ENCODE data around the gene CSPG4. TPM values are rescaled to one million over a fixed set of nuclear protein-coding genes. Genes with fewer than 3 reads are reported as not detected.

Gene CSPG4
- total and polyA plus RNA-seq, 2 of the 13 experiments (the other 11 are each of a cell fraction or from before 2014, with no cell fraction given) = 0.01 to 0.04 TPM

GRCh38 chr15:75650908-75651809 lies 61.5 kb downstream of the CSPG4 start (continued):
- TF ChIP-seq GPBP1L1 (CRISPR knock-in tag; IDR thresholded peaks at IDR 0.05) (no peak), CBX5 (CRISPR knock-in tag; IDR thresholded peaks at IDR 0.05; ENCODE audit: borderline replicate concordance) (peak; percentile 57; the same call in 1 of the 2 replicates), HMGXB4 (CRISPR knock-in tag; IDR thresholded peaks at IDR 0.05; ENCODE audit: borderline replicate concordance in 1 of 2, low read depth in 1 of 2) (peak; percentile 25 to 64; a peak in 1 of 4 replicates), CSRNP1 (CRISPR knock-in tag; IDR thresholded peaks at IDR 0.05) (no peak), PHB2 (IDR thresholded peaks at IDR 0.05; ENCODE audit: partially characterized antibody) (no peak), EHMT2 (IDR thresholded peaks at IDR 0.05; ENCODE audit: borderline replicate concordance, low read depth, low read length) (no peak), CREB1 (IDR thresholded peaks at IDR 0.05) (no peak), CREB1 (CRISPR knock-in tag; IDR thresholded peaks at IDR 0.05) (no peak), MTF2 (CRISPR knock-in tag; IDR thresholded peaks at IDR 0.05; ENCODE audit: borderline replicate concordance) (no peak), IRF9 (CRISPR knock-in tag; IDR thresholded peaks at IDR 0.05; ENCODE audit: borderline replicate concordance) (no peak; the same call in 1 of the 2 replicates), LRRFIP1 (CRISPR knock-in tag; conservative IDR thresholded peaks at IDR 0.05) (no peak), ZBTB39 (CRISPR knock-in tag; IDR thresholded peaks at IDR 0.05) (no peak), TBP (CRISPR knock-in tag; IDR thresholded peaks at IDR 0.05) (no peak)

Measured in HepG2 (cell line).